GM19395 (cell line): ENCODE results near the gene MAP9.
"Not testable (repeated sequence)": the region's sequence is repeated elsewhere in the genome, so short reads cannot be mapped to it uniquely, and the experiment has no call there.

Experiments
- ATAC-seq: cut with Tn5 transposase; IDR thresholded peaks from one replicate; pipeline ENCODE4 v1.9.1; 2021; ENCODE audit warnings: mild to moderate bottlenecking, moderate library complexity; ENCODE audit not compliant: unreplicated experiment

MAP9 gene

DNA sequence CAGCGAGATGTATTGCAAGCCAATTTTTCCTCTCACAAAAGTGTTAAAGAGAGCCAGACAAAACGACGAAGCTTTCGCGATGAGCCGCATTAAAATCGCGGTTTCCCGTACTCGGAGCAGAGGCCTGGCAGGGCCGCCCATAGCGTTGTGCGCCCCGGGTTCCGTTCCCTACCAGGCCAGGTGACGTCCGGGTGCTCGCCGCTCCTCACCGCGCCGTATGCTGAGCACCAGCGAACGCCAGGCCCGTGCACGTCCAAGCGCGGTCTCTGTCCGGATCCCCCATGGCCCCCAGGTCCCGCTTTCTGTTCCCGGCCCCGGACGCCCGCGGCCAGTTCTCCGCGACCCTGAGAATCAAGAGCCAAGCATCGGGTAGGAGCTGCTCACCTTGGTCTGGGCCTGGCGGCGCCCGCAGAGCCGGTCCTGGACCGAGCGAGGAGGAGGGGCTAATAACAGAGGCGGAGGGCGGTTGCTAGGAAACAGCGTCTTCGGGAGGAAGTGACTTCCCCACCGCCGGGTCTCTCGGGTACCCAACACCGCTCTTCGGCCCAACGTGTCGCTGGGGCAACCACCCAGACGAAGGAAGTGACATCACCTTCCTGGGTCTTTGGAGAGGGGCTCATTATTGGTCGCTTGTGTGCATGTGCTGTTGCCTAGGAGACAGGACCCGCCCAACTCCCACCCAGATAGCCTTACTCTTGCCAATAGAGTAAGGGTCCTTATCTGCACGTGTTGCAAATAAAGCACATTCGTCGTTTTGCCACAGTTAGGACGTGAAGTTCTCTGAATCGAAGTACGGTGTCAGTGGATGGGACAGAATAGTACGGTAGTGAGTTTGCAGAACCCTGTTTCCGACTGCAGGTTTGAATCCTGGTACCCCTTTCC lies at the start of gene MAP9:
Gene MAP9, minus strand, starts transcription at position 579 of the 882 bp plus-strand sequence. CDS start 1,115 bp downstream, outside the sequence.
- ATAC-seq = peak; percentile 99

DNA sequence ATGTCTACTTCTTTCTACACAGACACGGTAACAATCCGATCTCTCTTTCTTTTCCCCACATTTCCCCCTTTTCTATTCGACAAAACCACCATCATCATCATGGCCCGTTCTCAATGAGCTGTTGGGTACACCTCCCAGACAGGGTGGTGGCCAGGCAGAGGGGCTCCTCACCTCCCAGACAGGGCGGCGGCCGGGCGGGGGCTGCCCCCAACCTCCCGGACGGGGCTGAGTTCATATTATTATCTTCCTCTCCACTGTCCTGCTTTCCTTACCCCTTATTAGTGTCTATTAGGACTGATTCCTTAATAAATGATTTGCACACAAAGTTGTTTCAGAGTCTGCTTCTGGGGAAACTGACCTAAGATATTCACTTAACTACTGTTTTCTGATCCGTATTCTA lies 48.0 kb upstream of the MAP9 start:
- ATAC-seq = not testable (repeated sequence)

DNA sequence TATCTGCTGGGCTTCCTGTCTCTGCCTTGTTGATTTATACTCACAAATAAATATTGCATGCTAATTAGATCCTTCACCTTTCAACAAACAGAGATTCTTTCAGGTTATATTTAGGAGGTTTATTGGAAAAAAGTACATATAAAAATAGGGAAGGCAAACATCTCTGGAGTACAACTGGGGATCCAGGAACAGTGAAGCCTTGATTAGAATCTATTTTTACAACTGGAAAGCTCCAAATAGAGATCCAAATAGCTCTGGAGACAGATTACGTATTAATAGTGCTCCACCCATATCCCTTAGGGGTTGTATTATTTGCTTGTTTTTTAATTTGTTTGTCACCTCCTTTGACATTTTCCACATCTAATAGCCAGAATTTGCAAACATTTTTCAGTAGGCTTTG lies 46.9 kb upstream of the MAP9 start:
- no peak for ATAC-seq

DNA sequence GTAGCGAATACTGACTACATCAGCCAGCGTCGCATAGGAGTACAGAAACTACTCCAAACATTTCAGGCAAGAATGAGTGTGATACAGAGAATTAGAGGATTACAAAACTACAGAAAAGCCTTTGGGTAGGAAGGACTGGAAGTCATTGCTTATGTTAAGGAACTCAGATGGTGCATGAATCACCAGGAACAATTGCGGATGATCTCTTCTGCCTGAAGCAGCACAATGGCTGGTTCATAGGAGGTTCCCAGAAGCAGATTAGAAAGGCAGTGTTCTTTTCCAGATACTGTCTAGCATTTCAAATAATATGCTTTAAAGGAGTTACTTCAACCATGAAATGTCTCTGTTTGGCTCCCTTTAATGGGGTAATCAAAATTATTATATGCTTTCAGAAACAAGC lies 42.5 kb upstream of the MAP9 start:
- ATAC-seq = no peak

DNA sequence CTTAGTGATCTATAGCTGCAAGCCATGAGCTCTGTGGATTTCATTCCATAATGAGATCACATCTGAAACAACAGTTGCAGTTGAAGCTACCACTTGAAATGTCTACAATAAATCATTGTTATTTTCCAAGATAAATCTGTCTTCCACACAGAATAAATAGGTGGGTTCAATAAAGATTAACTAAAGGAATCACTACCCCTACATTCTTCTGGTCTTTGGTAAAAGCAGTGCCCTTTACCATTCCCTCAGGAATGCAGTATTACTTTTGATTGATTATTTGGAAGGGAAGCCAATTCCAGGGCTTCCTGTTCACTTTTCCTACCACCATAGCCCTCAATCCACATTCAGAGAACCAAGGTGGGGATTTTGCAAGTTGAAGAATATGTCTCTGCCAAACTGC lies 38.9 kb upstream of the MAP9 start:
- no peak for ATAC-seq

DNA sequence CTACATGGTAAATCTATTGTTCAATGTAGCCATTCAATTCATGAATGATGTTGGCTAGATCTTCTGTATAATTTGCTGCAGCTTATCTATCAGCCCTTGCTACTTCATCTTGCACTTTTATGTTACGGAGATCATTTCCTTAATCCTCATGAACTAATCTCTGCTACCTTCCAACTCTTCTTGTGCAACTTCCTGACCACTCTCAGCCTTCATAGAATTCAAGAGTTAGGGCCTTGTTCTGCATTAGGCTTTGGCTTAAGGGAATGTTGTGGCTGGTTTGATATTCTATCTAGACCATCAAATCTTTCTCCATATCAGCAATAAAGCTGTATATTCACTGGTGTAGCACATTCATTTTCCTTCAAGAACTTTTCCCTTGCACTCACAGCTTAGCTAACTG lies 36.7 kb upstream of the MAP9 start:
- ATAC-seq = no peak

DNA sequence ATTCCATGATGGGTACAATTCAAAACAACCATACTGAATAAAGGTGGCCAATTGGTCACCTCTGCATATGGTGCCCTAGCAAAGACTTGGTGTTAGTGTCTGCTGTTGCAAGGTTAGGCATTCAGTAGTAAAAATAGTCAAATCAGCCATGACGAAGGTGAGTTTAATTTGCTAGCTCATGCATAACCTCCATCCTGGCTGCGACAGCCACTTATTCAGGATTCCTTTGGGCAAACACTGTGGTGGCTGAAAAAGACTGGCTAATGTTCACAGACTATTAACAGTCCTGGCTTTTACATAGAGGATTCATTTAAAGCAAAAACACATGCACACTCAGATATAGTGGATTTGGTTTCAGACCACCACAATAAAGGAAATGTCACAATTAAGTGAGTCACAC lies 34.8 kb upstream of the MAP9 start:
- ATAC-seq = no peak

DNA sequence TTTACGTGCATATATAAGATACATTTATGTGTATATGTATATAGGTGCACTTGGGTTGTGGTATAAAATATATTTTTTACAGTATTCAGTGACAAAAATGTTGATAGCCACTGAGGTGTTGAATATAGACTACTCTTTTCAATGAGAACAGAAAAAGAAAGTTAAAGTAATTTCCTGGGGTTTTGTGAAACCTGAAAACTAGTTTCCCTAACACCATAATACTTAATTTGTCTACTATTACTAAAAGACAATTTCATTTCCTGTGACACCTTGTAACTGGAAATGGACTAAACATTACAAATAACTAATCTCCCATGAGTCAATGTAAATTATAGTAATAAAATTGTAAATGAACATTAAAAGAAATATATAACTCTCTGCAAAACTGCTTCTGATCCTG lies 32.0 kb upstream of the MAP9 start:
- ATAC-seq = peak; percentile 81

DNA sequence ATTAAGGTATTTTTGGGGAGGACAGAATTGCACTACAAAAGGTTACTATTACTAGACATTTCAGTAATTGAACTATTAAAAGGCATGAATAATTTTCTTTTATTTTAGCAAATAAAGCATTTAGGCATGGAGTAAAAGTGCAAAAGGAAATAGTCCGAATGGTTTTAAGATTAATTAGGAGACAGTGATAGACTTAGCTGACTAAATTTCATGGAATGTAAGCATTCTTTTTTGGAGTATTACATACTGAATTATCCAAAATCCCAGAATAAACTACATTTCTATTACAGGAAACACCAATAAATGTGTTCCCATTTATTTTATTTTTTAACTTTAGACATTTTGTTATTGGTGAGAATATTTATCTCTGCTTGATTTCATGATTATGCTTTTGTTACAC lies 30.7 kb upstream of the MAP9 start:
- ATAC-seq = no peak

DNA sequence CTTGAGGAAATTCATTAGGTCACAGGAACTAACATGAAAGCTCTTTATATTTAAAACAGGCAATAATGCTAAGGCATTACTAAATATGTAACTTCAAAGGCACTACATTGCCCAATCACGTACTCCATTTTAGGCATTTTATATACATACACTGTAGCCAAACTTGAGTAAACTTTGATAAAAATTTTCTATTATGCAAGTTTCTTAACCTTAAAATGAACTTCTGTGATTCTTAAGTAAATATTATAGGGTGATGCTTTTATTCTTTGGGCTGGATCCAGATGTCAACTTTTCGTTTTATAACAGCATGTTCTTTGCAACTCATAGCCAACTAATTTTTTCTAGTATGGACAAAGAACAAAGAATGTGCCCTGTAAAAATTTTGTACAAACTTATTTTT lies 28.3 kb upstream of the MAP9 start:
- no peak for ATAC-seq

DNA sequence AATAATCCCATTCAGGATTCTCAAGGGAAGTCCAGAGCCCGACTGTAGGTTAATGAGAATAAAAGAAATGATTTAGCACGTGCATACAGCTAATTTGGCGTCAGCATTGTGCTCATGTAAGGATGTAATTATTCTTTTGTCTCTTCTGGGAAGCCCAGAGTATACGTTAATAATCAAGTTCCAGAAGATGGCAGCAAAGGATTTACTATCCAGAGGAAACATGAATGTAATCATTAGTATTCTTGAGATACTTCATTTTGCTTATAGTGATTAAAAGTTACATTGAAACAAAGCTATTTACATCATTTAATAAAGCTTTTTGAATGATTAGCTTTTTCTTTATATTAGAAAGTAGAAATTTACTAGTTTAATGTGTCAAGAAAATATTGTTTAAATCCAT lies 27.1 kb upstream of the MAP9 start:
- ATAC-seq = no peak

DNA sequence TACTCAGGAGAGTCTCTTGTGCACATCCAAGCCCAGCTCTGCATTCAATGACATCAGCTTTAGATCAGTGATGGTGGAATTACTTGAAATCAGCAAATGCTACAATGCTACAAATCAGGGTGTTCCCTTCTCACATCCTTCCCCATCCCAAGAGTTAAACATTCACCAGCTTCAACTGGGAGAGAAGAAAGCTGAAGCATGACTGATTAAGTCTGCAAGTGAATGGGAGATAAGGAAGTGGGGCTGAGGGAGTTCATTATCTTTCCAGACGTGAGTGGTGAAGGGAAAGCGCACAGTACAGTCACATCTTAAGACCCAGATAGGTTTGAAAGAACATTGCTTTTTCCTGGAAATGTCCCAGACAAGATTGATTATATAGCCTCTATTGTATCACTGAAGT lies 26.2 kb upstream of the MAP9 start:
- ATAC-seq = no peak

DNA sequence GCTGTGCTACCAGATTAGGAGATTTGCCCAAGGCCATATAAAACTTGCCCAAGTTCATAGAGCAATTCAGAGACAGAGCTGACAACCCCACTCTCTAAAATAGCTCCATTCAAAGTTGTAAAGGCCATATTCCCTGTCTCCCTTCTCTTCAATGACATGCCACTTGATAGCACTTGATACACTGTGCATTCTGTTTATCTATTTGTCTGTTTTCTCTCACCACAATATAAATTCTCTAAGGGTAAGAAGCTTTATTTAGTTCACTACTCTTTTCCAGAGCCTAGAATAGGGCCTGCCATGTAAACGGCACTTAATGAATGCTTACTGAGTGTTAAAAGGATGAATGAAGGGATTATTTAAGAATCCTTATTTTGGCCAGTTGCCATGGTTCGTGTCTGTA lies 24.1 kb upstream of the MAP9 start:
- no peak for ATAC-seq

DNA sequence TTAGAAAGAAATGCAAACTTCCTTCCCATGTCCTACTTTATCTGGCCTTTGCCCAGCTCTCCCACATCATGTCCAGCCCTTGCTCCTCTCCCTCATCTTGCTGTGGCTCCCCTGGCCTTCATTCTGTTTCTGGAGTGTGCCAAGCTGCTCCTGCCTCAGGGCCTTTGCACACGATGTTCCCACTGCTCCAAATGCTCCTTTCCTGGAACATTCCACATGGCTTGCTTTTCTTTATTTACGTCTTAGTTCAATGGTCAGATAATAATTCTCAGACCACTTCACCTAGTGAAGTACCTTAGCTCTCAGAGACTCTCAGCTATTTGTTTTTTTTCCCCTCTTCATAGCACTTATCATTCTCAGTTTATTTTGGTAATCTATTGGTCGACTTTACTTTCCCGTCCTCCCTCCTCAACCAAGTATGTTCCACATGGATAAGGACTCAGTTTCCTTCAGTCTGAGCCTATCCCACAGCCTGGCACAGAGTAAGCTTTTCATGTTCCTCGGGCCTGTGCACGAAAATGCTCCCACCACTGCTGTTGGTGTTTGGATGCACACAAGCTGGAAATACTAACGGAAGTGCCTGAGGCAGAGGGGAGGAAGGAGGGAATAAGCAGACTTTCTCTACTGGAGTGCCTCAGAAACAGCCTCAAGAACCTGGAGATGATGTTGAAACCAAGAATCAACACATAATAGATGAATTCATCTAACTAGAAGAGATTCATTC lies 23.4 kb upstream of the MAP9 start:
- no peak for ATAC-seq

DNA sequence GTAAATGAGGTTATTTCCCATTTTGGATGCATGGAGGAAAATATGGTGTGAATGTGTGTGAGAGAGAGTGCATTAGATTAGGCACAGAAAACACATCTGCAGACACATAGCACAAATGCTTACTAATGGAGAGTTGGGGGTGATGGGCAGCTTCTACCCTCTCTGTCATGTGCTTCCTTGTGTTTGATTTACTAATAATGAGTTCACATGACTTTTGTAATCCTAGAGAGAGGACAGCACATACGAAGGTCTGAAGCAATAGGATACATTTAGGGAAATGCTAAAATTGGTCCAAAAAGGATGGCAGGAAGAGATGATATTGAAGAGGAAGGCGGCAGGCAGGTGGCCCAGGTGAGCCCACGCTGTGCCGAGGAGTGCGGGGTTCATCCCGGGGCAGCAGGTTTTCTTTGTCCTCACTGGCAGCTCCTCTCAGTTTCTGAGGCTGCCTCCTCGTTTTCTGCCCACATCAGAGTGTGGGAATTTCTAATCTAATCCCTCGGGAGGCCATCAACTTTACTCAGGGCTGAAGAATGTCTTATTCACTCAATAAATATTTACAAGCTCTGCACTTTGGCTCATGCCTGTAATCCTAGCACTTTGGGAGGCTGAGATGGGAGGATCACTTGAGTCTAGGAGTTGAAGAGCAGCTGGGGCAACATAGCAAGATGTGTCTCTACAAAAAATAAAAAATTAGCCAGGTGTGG lies 15.9 kb upstream of the MAP9 start:
- no peak for ATAC-seq

DNA sequence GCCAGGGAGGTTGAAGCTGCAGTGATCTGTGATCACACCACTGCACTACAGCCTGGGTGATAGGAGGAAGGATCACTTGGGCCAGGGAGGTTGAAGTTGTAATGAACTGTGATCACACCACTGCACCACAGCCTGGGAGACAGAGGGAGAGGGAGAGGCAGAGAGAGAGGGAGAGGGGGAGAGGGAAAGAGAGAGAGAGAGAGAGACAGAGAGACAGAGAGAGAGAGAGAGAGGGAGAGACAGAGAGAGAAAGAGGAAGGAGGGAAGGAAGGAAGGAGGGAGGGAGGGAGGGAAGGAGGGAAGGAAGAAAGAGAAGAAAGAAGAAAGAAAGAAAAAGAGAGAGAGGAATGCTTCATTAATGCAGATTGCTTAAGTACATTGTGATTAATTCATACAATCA lies 15.2 kb upstream of the MAP9 start:
- ATAC-seq = no peak

DNA sequence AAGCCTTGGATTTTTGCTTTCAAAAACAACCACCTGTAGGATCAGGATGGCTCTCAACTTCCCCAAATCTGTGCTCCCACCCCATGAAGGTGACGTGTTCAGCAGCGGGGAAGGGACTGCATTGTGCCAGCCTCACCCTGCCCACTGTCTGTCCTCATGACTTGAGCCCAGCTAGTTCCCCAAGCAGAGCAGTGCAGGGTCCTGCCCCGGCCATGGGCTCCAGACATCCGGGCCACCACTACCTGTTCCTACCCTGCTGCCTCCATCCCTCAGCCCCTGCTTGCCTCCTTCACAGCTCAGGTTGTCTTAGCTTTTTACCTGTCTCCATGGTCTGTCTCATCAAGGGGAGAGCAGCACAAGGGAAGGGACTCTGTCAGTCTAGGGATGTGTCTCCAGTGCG lies 11.4 kb upstream of the MAP9 start:
- no peak for ATAC-seq

DNA sequence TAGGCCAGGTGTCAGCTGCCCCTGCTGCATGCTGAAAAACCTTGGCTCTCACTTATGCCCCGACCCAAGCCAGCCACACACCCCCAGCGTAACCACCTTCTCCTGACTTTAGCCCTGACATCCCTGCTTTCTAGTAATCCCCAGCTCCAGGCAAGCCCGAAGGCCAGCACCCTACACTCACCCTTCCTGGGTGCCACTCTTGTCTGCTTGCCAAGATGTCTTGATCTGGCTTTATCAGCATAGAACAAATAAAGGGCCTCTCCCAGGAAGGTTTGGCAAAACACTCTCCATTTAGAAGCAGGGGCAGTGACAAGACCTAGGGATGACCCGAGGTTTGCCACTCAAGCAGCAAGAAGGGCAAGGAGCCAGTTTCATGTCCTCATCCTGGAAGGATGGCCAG lies 6.8 kb upstream of the MAP9 start:
- no peak for ATAC-seq

DNA sequence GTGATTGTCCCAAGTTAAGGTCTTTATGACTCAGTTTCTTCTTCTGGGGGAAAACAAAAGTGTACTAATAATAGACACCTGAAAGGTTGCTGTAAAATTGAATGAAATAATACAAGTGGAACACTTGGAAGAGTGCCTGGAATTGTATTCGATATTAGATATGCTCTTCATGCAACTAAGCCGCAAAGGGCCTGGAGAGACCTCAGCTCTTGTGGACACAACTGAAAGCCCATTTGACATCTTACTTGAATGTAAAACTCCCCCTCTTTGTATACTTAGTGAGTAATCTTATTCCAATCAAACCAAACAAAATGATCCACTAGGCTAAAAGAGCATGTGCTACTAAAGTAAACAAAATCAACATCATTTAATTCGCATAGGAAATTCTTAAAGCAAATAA lies 511 bp upstream of the MAP9 start:
- no peak for ATAC-seq

DNA sequence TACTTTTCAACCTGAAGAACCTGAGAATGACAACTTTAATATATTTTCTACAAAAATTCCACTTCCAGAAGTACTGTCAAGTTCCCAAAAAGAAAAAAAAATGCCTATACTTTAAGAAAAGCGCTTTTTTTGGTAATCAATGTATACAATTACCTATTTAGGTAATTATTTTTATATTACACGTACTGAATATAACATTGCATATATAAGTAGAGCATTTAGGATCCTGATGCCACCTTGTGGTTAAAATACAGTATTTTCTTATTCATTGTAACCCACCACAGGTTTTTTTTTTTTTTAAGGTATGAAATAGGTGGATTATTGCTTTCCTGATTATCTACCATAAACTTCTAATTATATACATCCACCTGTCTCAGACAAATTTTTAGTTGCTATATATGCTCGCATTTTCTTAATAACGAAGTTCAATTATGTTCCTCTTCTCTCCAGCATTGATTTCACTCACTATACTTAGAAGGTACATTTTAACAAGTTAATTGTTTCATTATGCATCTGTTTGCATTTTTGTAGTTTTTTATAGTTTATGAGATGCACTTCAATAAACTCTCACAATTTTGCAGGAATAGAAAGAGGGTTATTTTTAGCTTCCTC lies 5.2 kb downstream of the MAP9 start:
- ATAC-seq = no peak

DNA sequence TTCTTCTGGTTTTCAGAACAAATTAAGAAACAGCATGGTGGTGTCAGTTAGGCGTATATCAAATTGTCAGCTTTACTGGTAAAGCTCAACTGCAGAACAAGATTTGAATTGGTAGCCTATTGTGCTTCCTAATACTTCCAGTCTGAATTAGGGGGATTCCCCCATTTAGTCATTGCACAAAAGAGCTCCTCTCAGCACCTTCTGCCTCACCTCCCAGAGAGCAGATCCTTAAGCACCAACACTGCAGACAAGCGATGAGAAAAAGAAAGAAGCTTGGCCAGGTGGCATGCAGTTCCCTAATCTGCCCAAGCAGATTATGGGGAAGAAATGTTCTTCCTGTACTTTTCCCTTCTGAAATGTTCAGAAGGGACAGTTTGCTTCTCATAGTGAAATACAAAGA lies 9.2 kb downstream of the MAP9 start:
- peak; percentile 66 for ATAC-seq
